MM.1S (cell line): ENCODE data around the gene ARHGAP31.

ENCODE experiments used
- CTCF ChIP-seq: fragments of 300-600 bp; sonication (generic); IDR thresholded peaks from 2 replicates; pipeline ENCODE4 v1.5.1; 2016; ENCODE audit warnings: antibody characterized with exemption, low read length, mixed read lengths
- EZH2phosphoT487 ChIP-seq: fragments of 300-600 bp; sonication (generic); IDR thresholded peaks from 2 replicates; pipeline ENCODE4 v1.6.1; 2018; ENCODE audit warnings: antibody characterized with exemption, low read length

- no peak for TF ChIP-seq CTCF
- TF ChIP-seq EZH2phosphoT487: no peak
Measured at GRCh38 chr3:119350114-119350513, 55.9 kb downstream of the ARHGAP31 start.
